ENCODE measurements around the gene ARMC10. TPM values are rescaled to one million over a fixed set of nuclear protein-coding genes. Genes with fewer than 3 reads are reported as not detected.

The ARMC10 gene
- total and polyA plus RNA-seq, 9 of the 15 experiments (the other 6 are each of a cell fraction or from before 2014, with no cell fraction given): 17.0 to 113 (median 72.6) TPM

DNA sequence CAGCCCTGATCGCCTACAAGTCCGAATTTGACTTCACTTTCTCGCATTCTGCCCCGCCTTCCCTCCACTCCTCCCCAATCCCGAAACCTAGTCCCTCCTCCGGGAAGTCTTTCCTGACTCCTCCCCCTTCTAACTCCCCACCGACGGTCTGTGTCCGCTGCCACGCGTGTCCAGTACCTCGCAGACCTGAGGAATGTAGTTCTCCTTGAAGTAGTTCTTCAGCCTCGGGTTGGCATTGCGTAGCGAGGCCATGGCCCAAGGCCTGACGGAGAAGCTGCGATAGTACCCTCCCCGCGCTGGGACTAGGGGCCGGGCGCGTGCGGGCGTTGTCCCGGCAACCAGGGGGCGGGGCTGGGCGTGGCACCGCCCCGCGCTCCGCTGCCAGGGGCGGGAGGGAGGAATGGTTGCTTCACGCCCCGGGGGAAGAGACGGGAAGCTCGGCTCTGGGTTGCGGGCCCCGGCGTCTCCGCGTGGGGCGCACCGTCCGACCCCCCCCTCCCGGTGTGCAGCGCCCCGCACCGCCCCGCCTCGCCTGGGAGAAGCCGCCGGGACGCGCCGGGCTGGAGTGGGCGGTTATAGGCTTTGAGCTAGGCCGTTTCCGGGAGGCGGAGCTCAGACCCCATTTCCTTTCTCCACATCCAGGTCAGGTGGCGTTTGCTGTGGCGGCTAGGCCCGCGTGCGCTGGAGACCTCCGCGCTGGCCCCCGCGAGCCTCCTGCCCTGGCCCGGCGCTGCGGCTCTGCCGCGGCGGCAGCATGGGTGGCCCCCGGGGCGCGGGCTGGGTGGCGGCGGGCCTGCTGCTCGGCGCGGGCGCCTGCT is at the start of gene ARMC10, which contains the start of gene FBXL13 (continued):
- TF ChIP-seq, protein P1, sequence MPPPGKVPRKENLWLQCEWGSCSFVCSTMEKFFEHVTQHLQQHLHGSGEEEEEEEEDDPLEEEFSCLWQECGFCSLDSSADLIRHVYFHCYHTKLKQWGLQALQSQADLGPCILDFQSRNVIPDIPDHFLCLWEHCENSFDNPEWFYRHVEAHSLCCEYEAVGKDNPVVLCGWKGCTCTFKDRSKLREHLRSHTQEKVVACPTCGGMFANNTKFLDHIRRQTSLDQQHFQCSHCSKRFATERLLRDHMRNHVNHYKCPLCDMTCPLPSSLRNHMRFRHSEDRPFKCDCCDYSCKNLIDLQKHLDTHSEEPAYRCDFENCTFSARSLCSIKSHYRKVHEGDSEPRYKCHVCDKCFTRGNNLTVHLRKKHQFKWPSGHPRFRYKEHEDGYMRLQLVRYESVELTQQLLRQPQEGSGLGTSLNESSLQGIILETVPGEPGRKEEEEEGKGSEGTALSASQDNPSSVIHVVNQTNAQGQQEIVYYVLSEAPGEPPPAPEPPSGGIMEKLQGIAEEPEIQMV (tag; conservative IDR thresholded peaks at IDR 0.05; ENCODE audit: low read depth): no peak
- TF ChIP-seq POLR2G (IDR thresholded peaks at IDR 0.05; ENCODE audit: low read depth, low read length): peak; percentile 94
- TF ChIP-seq ZNF384 (IDR thresholded peaks at IDR 0.05; ENCODE audit: low read depth, low read length): 0 out of 2 replicates have a peak, but pooled peaks have one; percentile 5
- TF ChIP-seq, protein P2, sequence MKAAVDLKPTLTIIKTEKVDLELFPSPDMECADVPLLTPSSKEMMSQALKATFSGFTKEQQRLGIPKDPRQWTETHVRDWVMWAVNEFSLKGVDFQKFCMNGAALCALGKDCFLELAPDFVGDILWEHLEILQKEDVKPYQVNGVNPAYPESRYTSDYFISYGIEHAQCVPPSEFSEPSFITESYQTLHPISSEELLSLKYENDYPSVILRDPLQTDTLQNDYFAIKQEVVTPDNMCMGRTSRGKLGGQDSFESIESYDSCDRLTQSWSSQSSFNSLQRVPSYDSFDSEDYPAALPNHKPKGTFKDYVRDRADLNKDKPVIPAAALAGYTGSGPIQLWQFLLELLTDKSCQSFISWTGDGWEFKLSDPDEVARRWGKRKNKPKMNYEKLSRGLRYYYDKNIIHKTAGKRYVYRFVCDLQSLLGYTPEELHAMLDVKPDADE (conservative IDR thresholded peaks at IDR 0.05; ENCODE audit: control insufficient read depth, low read depth, low read length): peak; percentile 82
- no peak for TF ChIP-seq SLC30A9 (CRISPR knock-in tag; IDR thresholded peaks at IDR 0.05)
- no peak for TF ChIP-seq PHB (CRISPR knock-in tag; IDR thresholded peaks at IDR 0.05)
- no peak for TF ChIP-seq CHD2 (IDR thresholded peaks at IDR 0.05; ENCODE audit: low read depth, low read length)
- peak; percentile 81 for TF ChIP-seq KLF1 (tag; IDR thresholded peaks at IDR 0.05)
- no peak for TF ChIP-seq GATAD2A (IDR thresholded peaks at IDR 0.05)
- no peak for TF ChIP-seq ZC3H11A (IDR thresholded peaks at IDR 0.05; ENCODE audit: low read depth, low read length)
- no peak for TF ChIP-seq SMARCE1 (IDR thresholded peaks at IDR 0.05)
- TF ChIP-seq, protein P3, sequence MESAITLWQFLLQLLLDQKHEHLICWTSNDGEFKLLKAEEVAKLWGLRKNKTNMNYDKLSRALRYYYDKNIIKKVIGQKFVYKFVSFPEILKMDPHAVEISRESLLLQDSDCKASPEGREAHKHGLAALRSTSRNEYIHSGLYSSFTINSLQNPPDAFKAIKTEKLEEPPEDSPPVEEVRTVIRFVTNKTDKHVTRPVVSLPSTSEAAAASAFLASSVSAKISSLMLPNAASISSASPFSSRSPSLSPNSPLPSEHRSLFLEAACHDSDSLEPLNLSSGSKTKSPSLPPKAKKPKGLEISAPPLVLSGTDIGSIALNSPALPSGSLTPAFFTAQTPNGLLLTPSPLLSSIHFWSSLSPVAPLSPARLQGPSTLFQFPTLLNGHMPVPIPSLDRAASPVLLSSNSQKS (CRISPR knock-in tag; IDR thresholded peaks at IDR 0.05): no peak
- peak in 1 of 2 experiments; percentile 86; a peak in 1 of 4 replicates for TF ChIP-seq CSDE1 (IDR thresholded peaks at IDR 0.05)
- TF ChIP-seq, protein P4, sequence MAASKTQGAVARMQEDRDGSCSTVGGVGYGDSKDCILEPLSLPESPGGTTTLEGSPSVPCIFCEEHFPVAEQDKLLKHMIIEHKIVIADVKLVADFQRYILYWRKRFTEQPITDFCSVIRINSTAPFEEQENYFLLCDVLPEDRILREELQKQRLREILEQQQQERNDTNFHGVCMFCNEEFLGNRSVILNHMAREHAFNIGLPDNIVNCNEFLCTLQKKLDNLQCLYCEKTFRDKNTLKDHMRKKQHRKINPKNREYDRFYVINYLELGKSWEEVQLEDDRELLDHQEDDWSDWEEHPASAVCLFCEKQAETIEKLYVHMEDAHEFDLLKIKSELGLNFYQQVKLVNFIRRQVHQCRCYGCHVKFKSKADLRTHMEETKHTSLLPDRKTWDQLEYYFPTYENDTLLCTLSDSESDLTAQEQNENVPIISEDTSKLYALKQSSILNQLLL (CRISPR knock-in tag; IDR thresholded peaks at IDR 0.05; ENCODE audit: borderline replicate concordance): no peak
- TF ChIP-seq PCBP2 (IDR thresholded peaks at IDR 0.05; ENCODE audit: low read depth, low read length, poor library complexity, severe bottlenecking): no peak
- TF ChIP-seq, protein P5, sequence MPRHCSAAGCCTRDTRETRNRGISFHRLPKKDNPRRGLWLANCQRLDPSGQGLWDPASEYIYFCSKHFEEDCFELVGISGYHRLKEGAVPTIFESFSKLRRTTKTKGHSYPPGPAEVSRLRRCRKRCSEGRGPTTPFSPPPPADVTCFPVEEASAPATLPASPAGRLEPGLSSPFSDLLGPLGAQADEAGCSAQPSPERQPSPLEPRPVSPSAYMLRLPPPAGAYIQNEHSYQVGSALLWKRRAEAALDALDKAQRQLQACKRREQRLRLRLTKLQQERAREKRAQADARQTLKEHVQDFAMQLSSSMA (CRISPR knock-in tag; IDR thresholded peaks at IDR 0.05): no peak
- no peak for TF ChIP-seq MIER1 (IDR thresholded peaks at IDR 0.05; ENCODE audit: low read depth)
- peak in 1 of 2 experiments; percentile 68; a peak in 1 of 4 replicates for TF ChIP-seq KDM4B (IDR thresholded peaks at IDR 0.05; ENCODE audit: borderline replicate concordance in 2 of 2, low read depth in 1 of 2)
- no peak for TF ChIP-seq ZNF584 (CRISPR knock-in tag; IDR thresholded peaks at IDR 0.05; ENCODE audit: low read depth)
- no peak for TF ChIP-seq SMARCC2 (IDR thresholded peaks at IDR 0.05; ENCODE audit: low read depth)
- TF ChIP-seq RBM22 (IDR thresholded peaks at IDR 0.05; ENCODE audit: low read depth, low read length, poor library complexity, severe bottlenecking): peak; percentile 98
- no peak for TF ChIP-seq NFYB (IDR thresholded peaks at IDR 0.05; ENCODE audit: extremely low read depth, insufficient read length)
- no peak for TF ChIP-seq RBM15 (IDR thresholded peaks at IDR 0.05; ENCODE audit: insufficient read depth, low read length)

Measured in K562 (cell line).